Cortex of kidney (tissue), 1 donor: ENCODE results near the gene RGS19.

Experiments used
- DNase-seq: peaks from one replicate; lab custom pipeline; 2025; lab: John Stamatoyannopoulos, UW

The RGS19 gene

GRCh38 chr20:64076061-64076997 is 3.0 kb downstream of the RGS19 start:
- no peak for DNase-seq

GRCh38 chr20:64075556-64075955 is 3.8 kb downstream of the RGS19 start:
- DNase-seq: no peak

DNA sequence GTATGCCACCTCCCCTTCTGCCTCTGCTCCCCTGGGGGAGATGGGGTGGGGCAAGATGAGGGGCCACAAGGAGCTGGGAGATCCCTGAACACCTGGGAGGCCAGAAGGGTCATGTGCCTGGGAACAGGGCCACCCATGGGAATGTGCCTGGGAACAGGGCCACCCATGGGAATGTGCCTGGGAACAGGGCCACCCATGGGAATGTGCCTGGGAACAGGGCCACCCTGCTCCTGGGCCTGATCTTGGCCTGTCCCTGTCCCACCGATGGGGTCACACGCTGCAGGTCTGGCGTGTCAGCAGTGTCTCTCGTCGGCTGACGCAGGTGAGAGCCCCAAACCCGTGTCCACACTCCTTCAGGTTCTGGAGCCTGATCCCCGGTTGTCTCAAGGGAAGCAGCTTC is 4.4 kb downstream of the RGS19 start:
- DNase-seq: no peak

- no peak for DNase-seq
Observed at GRCh38 chr20:64074184-64074789, 5.0 kb downstream of the RGS19 start.

GRCh38 chr20:64073476-64074183 is 5.7 kb downstream of the RGS19 start:
- no peak for DNase-seq

GRCh38 chr20:64072498-64073063 is 6.7 kb downstream of the RGS19 start:
- DNase-seq: no peak

GRCh38 chr20:64071341-64072332 is 7.7 kb downstream of the RGS19 start:
- DNase-seq: no peak

DNA sequence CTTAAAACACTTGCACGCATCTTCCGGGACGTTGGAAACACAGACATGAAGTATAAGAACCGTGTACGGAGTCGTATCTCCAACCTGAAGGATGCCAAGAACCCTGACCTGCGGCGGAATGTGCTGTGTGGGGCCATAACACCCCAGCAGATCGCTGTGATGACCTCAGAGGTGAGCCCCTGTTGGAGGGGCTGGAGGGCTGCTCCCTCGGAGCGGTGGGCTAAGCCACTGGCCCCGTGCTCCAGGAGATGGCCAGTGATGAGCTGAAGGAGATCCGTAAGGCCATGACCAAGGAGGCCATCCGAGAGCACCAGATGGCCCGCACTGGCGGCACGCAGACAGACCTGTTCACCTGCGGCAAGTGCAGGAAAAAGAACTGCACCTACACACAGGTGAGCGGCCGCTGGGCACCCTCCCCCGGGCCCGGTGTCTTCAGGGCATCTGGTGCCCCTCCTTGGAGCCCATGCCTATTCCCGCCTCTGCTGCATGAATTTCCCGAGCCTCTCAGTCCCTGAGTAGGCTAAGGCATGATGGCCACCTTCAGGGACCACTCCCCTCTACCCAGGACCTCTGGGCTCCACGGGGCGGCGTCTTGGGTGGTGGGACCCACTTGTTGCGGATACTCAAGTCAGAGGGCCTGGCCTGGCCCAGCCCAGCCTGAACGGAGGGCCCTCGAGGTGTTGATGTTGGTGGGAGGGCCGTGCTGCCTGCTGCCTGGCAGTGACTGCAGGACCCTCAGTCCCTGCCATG is 8.9 kb downstream of the RGS19 start:
- no peak for DNase-seq

- DNase-seq: no peak
Observed at GRCh38 chr20:64069614-64070243, 9.6 kb downstream of the RGS19 start.

- DNase-seq: no peak
Observed at GRCh38 chr20:64069209-64069613, 10.1 kb downstream of the RGS19 start.

GRCh38 chr20:64068386-64069208 is 10.7 kb downstream of the RGS19 start:
- no peak for DNase-seq

DNA sequence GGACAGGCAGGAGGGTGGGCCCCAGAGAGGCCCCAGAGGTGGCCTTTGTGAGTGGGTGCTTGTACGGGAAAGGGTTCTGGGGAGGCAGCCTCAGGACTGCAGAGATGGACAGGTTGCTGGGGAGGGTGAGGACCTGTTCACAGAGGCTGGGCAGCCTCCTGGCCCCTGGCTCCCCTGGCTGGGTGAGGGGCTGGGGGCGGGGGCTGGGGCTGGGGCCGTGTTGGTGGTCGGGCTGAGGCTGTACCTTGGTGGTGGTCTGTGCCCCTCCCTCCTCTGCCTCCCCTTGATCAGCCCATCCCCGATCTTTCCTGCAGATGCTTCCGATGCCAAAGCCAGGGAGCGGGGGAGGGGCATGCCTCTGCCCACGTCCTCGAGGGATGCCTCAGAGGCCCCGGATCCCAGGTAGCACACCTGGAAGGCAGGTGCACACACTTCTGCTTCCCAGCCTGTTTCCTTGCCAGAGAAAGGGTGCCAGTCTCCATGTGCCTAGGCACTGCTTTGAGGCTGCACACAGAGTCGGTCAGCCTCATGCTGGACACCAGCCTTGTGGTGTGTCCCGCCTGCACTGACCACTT is 11.5 kb downstream of the RGS19 start:
- no peak for DNase-seq

- no peak for DNase-seq
Observed at GRCh38 chr20:64067005-64067632, 12.2 kb downstream of the RGS19 start.

- no peak for DNase-seq
Observed at GRCh38 chr20:64065974-64066343, 13.4 kb downstream of the RGS19 start.

- no peak for DNase-seq
Observed at GRCh38 chr20:64065062-64065973, 14.0 kb downstream of the RGS19 start.

DNA sequence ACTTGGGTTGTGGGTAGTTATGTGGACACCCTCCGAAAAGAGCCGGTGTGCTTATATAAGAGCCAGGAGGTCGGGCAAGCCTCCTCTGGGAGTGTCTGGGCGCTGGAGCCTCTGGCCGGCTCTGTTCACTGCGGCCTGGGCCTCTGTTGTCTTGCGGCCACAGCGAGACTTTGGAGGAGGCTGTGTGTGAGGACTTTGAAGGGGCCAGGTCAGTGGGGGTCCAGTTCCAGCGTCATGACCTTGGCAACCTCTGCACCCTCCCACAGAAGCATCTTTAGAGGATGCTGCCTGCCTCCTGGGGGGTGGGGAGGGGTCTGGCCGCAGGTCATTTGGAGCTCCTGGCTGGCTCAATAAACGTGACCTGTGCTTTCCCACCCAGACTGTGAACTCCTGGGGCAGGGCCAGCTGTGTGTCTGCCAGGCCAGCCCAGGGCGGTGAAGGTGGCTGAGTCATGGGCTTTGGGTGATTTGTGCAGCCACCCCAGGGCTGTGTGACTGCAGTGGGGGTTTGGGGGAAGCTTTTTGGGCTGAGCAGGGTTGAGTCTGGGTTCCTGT is 15.1 kb downstream of the RGS19 start:
- no peak for DNase-seq
